Stimulated activated CD8-positive, alpha-beta memory T cell treated with anti-CD3 and anti-CD28 coated beads, Interleukin-4, amount 100 ng/mL, for 24 hours (primary cell): Measurements from ENCODE around the gene TAS2R3.
"Not testable (repeated sequence)": the region's sequence is repeated elsewhere in the genome, so short reads cannot be mapped to it uniquely, and the experiment has no call there.

Source experiments
- DNase-seq: peaks from one replicate; pipeline ENCODE4 v3.0.0-alpha.2; 2020; ENCODE audit warnings: low read depth

Gene TAS2R3

GRCh38 chr7:141763797-141764196, at the start of gene TAS2R3:
Gene TAS2R3, plus strand, starts transcription at chr7:141764097. Its CDS starts 62 bp downstream, at chr7:141764159.
- no peak for DNase-seq

- DNase-seq: no peak
Measured at GRCh38 chr7:141714571-141714970, 49.3 kb upstream of the TAS2R3 start.

- no peak for DNase-seq
Measured at GRCh38 chr7:141715018-141715417, 48.9 kb upstream of the TAS2R3 start.

GRCh38 chr7:141715794-141716689, 47.9 kb upstream of the TAS2R3 start:
- no peak for DNase-seq

- no peak for DNase-seq
Measured at GRCh38 chr7:141717450-141717849, 46.4 kb upstream of the TAS2R3 start.

- no peak for DNase-seq
Measured at GRCh38 chr7:141722529-141722928, 41.4 kb upstream of the TAS2R3 start.

- no peak for DNase-seq
Measured at GRCh38 chr7:141729020-141729419, 34.9 kb upstream of the TAS2R3 start.

GRCh38 chr7:141731476-141732149, 32.3 kb upstream of the TAS2R3 start:
- no peak for DNase-seq

- DNase-seq: no peak
Measured at GRCh38 chr7:141737118-141737835, 26.6 kb upstream of the TAS2R3 start.

GRCh38 chr7:141737836-141738591, 25.9 kb upstream of the TAS2R3 start, which contains the start of gene SSBP1:
Gene SSBP1, plus strand, starts transcription at chr7:141738358. Its CDS starts 809 bp downstream, at chr7:141739167.
- peak; percentile 82 for DNase-seq

- DNase-seq: no peak
Measured at GRCh38 chr7:141738592-141739013, 25.3 kb upstream of the TAS2R3 start.

GRCh38 chr7:141739250-141739649, 24.6 kb upstream of the TAS2R3 start:
- no peak for DNase-seq

GRCh38 chr7:141742229-141742628, 21.7 kb upstream of the TAS2R3 start:
- DNase-seq: no peak

- DNase-seq: no peak
Measured at GRCh38 chr7:141744131-141744530, 19.8 kb upstream of the TAS2R3 start.

GRCh38 chr7:141748396-141748795, 15.5 kb upstream of the TAS2R3 start:
- DNase-seq: no peak

- not testable (repeated sequence) for DNase-seq
Measured at GRCh38 chr7:141751904-141752303, 12.0 kb upstream of the TAS2R3 start.

- no peak for DNase-seq
Measured at GRCh38 chr7:141752634-141753033, 11.3 kb upstream of the TAS2R3 start.

- DNase-seq: no peak
Measured at GRCh38 chr7:141754939-141755338, 9.0 kb upstream of the TAS2R3 start.

GRCh38 chr7:141770083-141770583, 6.2 kb downstream of the TAS2R3 start:
- DNase-seq: not testable (repeated sequence)

GRCh38 chr7:141776374-141776773, 12.5 kb downstream of the TAS2R3 start, which contains the start of gene TAS2R4:
Gene TAS2R4, plus strand, starts transcription at chr7:141776674. Its CDS starts 1,815 bp downstream, at chr7:141778489.
- no peak for DNase-seq
